ENCODE measurements around the gene OCRL.
"Not testable (repeated sequence)": the region's sequence is repeated elsewhere in the genome, so short reads cannot be mapped to it uniquely, and the experiment has no call there.

OCRL gene

DNA sequence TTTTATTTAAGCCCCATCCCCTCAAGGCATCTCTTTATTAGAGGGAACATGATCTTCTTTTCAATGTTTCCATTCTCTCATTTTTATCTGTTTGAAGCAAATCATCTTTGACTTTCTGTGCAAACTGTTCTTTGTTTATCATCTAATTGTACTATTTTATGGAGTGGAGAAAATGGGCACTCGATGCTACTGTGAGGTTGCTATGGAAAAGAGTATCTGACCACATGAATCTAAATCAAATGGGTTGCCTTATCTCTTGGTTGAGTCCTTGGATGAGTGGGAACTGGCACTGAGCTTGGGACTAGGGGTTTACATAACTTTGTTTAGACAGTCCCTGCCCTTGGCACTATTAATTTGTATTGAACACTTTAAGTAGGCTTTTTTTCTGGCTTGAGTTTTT lies 9.1 kb downstream of the OCRL start:
- Histone ChIP-seq H3F3A (ENCODE audit: insufficient read depth) (no peaks in the 10 kb centered on the region), H3K27me3 (ENCODE audit: low read length) (no peaks in the 10 kb centered on the region), H3K9ac (ENCODE audit: low read length) (no peak overlapping the region), H3K27ac (ENCODE audit: low read depth, low read length) (no peak overlapping the region), H2AFZ (ENCODE audit: low read depth, low read length, severe bottlenecking) (no peak overlapping the region), H3K4me2 (ENCODE audit: low read depth, low read length, poor library complexity, severe bottlenecking) (no peak overlapping the region), H3K9me3 (ENCODE audit: insufficient read depth, low read length) (no peaks in the 10 kb centered on the region), H4K20me1 (ENCODE audit: low read depth, low read length) (no peaks in the 10 kb centered on the region), H3K79me2 (ENCODE audit: insufficient read depth, low read length) (no peaks in the 10 kb centered on the region), H3K9me2 (replicated peaks; ENCODE audit: insufficient read depth, low read length) (no peaks in the 10 kb centered on the region), H3K36me3 (ENCODE audit: low read length) (no peaks in the 10 kb centered on the region), H3K4me3 (ENCODE audit: insufficient read depth, low read length, poor library complexity, severe bottlenecking) (no peak overlapping the region)
- TF ChIP-seq, protein P1, sequence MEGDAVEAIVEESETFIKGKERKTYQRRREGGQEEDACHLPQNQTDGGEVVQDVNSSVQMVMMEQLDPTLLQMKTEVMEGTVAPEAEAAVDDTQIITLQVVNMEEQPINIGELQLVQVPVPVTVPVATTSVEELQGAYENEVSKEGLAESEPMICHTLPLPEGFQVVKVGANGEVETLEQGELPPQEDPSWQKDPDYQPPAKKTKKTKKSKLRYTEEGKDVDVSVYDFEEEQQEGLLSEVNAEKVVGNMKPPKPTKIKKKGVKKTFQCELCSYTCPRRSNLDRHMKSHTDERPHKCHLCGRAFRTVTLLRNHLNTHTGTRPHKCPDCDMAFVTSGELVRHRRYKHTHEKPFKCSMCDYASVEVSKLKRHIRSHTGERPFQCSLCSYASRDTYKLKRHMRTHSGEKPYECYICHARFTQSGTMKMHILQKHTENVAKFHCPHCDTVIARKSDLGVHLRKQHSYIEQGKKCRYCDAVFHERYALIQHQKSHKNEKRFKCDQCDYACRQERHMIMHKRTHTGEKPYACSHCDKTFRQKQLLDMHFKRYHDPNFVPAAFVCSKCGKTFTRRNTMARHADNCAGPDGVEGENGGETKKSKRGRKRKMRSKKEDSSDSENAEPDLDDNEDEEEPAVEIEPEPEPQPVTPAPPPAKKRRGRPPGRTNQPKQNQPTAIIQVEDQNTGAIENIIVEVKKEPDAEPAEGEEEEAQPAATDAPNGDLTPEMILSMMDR (IDR thresholded peaks at IDR 0.05; ENCODE audit: insufficient read depth, low read length, poor library complexity, severe bottlenecking): no peak
- TF ChIP-seq EZH2phosphoT487 (conservative IDR thresholded peaks at IDR 0.05; ENCODE audit: low read length): no peak

DNA sequence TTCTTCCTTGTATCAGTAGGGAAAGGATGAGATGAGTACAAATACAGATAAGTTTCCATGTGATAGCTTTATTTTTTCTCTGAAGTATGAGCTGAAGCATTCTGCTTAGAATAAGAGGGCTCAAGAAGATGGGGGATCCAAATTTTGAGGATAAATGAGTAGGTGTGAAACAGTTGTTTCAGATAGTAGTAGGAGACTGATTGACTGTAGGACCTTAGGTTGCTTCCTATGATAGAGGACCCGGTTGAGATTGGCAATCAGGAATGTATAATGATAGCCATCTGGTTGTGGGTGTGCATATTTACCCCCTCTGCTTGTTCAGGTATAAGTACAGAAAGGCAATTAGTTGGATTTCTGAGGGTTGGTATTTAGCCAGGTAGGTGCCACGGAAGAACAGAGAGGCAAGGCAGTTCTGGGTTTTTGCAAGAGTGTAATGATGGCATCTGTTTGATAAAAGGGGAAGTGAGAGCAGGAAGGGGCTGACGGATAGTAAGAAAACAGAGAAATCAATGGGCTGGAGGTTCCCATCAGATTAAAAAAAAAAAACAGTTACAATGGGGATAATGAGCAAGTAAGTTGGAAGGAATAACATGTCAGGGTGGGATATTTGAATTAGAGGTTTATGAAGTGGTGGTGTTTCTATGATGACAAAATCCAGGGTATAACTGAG lies 13.7 kb downstream of the OCRL start:
- Histone ChIP-seq H3K4me3 (ENCODE audit: insufficient read depth, low read length, poor library complexity, severe bottlenecking) (no peak overlapping the region), H4K20me1 (ENCODE audit: low read depth, low read length) (no peaks in the 10 kb centered on the region), H3F3A (ENCODE audit: insufficient read depth) (no peaks in the 10 kb centered on the region), H3K79me2 (ENCODE audit: insufficient read depth, low read length) (no peaks in the 10 kb centered on the region), H3K9ac (ENCODE audit: low read length) (no peak overlapping the region), H3K9me3 (ENCODE audit: insufficient read depth, low read length) (no peaks in the 10 kb centered on the region), H2AFZ (ENCODE audit: low read depth, low read length, severe bottlenecking) (no peak overlapping the region), H3K36me3 (ENCODE audit: low read length) (no peaks in the 10 kb centered on the region), H3K4me2 (ENCODE audit: low read depth, low read length, poor library complexity, severe bottlenecking) (no peak overlapping the region), H3K27ac (ENCODE audit: low read depth, low read length) (no peak overlapping the region), H3K9me2 (replicated peaks; ENCODE audit: insufficient read depth, low read length) (no peaks in the 10 kb centered on the region), H3K27me3 (ENCODE audit: low read length) (no peaks in the 10 kb centered on the region)
- no peak for TF ChIP-seq EZH2phosphoT487 (conservative IDR thresholded peaks at IDR 0.05; ENCODE audit: low read length)

DNA sequence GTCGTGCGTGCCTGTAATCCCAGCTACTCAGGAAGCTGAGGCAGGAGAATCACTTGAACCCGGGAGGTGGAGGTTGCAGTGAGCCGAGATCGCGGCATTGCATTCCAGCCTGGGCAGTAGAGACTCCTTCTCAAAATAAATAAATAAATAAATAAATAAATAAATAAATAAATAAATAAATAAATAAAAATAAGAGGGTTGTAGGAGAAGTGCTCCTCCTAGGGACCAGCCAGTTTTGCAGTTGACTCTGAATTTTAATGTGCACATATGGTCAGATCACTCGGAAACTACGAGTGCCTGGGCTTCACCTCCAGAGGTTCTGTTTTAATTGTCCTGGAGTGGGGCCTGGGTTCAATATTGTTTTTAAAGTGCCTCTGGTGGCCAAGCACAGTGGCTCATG lies 14.8 kb downstream of the OCRL start:
- H3K9me2 ChIP-seq (replicated peaks; ENCODE audit: insufficient read depth, low read length); H4K20me1 ChIP-seq (ENCODE audit: low read depth, low read length); H3K4me2 ChIP-seq (ENCODE audit: low read depth, low read length, poor library complexity, severe bottlenecking); H3K27me3 ChIP-seq (ENCODE audit: low read length); H3K9me3 ChIP-seq (ENCODE audit: insufficient read depth, low read length); H3K36me3 ChIP-seq (ENCODE audit: low read length); H3K4me3 ChIP-seq (ENCODE audit: insufficient read depth, low read length, poor library complexity, severe bottlenecking); H3K79me2 ChIP-seq (ENCODE audit: insufficient read depth, low read length); H3K27ac ChIP-seq (ENCODE audit: low read depth, low read length); H3K9ac ChIP-seq (ENCODE audit: low read length); H2AFZ ChIP-seq (ENCODE audit: low read depth, low read length, severe bottlenecking); H3F3A ChIP-seq (ENCODE audit: insufficient read depth): not testable (repeated sequence)

DNA sequence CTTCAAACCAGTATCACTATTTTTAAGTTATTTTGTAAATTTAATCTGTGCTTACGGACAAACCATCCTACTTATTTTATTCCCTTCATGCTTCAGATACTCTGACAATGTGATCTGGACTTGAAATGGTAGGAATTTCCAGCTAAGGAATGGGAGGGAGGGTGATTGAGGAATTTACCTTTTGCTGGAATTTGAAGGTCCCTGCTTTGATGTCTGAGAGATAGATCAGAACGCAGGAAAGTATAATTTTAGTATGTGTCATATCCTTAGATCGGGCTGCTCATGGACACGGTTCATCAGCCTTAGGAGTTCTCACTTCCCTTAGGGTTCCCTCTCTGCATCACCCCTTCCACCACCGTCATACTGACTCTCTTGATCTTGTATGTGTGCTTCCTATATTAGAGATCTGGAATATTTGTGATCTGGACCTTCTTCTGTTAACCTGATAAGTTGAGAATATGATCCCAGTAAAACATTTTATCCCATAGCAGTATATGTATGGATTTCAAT lies 16.8 kb downstream of the OCRL start:
- Histone ChIP-seq H3K9me3 (ENCODE audit: insufficient read depth, low read length) (no peaks in the 10 kb centered on the region), H3K79me2 (ENCODE audit: insufficient read depth, low read length) (no peaks in the 10 kb centered on the region), H3K27ac (ENCODE audit: low read depth, low read length) (no peak overlapping the region), H3K9me2 (replicated peaks; ENCODE audit: insufficient read depth, low read length) (no peaks in the 10 kb centered on the region), H3K9ac (ENCODE audit: low read length) (no peak overlapping the region), H3K36me3 (ENCODE audit: low read length) (no peaks in the 10 kb centered on the region), H3K27me3 (ENCODE audit: low read length) (no peaks in the 10 kb centered on the region), H4K20me1 (ENCODE audit: low read depth, low read length) (no peaks in the 10 kb centered on the region), H2AFZ (ENCODE audit: low read depth, low read length, severe bottlenecking) (no peak overlapping the region), H3F3A (ENCODE audit: insufficient read depth) (no peaks in the 10 kb centered on the region), H3K4me3 (ENCODE audit: insufficient read depth, low read length, poor library complexity, severe bottlenecking) (no peak overlapping the region), H3K4me2 (ENCODE audit: low read depth, low read length, poor library complexity, severe bottlenecking) (no peak overlapping the region)
- TF ChIP-seq EZH2phosphoT487 (conservative IDR thresholded peaks at IDR 0.05; ENCODE audit: low read length): no peak
- TF ChIP-seq, protein P1 (IDR thresholded peaks at IDR 0.05; ENCODE audit: insufficient read depth, low read length, poor library complexity, severe bottlenecking): no peak
